ENCODE measurements around the gene ZKSCAN5. TPM values are rescaled to one million over a fixed set of nuclear protein-coding genes. Genes with fewer than 3 reads are reported as not detected.

ZKSCAN5 gene
- 13.6 and 17.5 TPM in 2 replicates for total RNA-seq
- polyA plus RNA-seq = 9.6 and 10.4 TPM in 2 replicates
- 7.8 and 8.0 TPM in 2 replicates for polyA plus RNA-seq (2012)
- polyA minus RNA-seq (ENCODE audit: low replicate concordance) = 5.1 and 15.3 TPM in 2 replicates

DNA sequence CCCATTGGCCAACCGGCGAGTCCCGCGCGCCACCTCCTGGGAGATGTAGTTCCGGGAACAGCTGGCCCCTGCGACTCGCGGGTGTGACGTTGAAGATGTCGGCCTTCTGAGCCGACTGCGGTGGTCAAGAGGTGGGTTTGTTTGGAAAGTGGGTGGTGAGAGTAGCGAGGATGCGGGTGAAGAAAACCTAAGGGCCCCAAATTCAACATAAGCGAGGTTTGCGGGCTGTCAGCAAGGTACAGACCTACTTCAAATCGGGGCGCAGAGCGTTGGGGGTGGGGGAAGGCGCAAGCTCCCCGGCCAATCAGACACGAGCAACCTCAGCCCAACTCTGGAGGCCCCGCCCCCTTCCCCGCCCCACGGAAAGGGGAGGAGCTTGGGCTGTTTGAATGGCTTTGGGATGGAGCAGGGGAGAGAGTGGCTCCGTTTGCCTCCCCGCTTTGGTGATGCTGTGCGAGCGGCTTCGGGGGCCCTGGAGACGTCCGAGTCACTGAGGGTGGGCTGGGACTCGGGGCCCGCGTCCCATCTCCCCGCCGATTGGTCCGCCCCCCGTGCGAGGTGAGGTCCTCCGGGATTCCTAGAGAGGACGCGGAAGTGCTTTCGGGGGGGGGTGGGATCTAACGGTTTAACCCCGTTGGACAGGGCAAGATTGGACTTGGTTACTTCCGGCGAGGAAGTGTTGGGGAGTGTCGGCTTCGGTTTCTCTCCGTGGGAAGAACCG lies at the start of gene ZKSCAN5:
Gene ZKSCAN5, plus strand, starts transcription at position 60 of the 721 bp plus-strand sequence. CDS start 1,383 bp downstream, outside the sequence.
- H3K4me2 ChIP-seq (ENCODE audit: extremely low read depth, insufficient read depth, low read length) = peak within 1 kb of the TSS; percentile 71
- peak within 1 kb of the TSS; percentile 92 for H2AFZ ChIP-seq (ENCODE audit: low read length)
- peaks cover 3% of the 10 kb centered on the region for H3K4me1 ChIP-seq (ENCODE audit: control insufficient read depth, extremely low read depth, insufficient read depth, low read length)
- no peaks in the 10 kb centered on the region for H3K27me3 ChIP-seq (ENCODE audit: control insufficient read depth, insufficient read depth, low read length)
- H3K9ac ChIP-seq (ENCODE audit: insufficient read depth, low read length) = peak within 1 kb of the TSS; percentile 79
- H3K9me3 ChIP-seq (ENCODE audit: control insufficient read depth, insufficient read depth, low read depth, low read length) = no peaks in the 10 kb centered on the region
- H3K79me2 ChIP-seq (ENCODE audit: control insufficient read depth, insufficient read depth, low read length) = peaks cover 39% of the 10 kb centered on the region
- peak within 1 kb of the TSS; percentile 89 for H3K27ac ChIP-seq (ENCODE audit: insufficient read depth, low read length)
- no peaks in the 10 kb centered on the region for H4K20me1 ChIP-seq (ENCODE audit: control insufficient read depth, extremely low read depth, insufficient read depth, low read length)
- peak within 1 kb of the TSS; percentile 63 to 97 (median 86) for H3K4me3 ChIP-seq (replicated peaks in 1 of 4; ENCODE audit: control extremely low read depth in 1 of 4, insufficient read depth in 1 of 4, low read depth in 3 of 4, low read length in 4 of 4)
- DNase-seq (ENCODE audit: low read depth in 2 of 2) = peak; percentile 97 to 98
- no peaks in the 10 kb centered on the region for H3K36me3 ChIP-seq (ENCODE audit: control insufficient read depth, insufficient read depth, low read length)
- no peak for TF ChIP-seq EZH2 (IDR thresholded peaks at IDR 0.05; ENCODE audit: low read length, missing control alignments)
- TF ChIP-seq, protein P1, sequence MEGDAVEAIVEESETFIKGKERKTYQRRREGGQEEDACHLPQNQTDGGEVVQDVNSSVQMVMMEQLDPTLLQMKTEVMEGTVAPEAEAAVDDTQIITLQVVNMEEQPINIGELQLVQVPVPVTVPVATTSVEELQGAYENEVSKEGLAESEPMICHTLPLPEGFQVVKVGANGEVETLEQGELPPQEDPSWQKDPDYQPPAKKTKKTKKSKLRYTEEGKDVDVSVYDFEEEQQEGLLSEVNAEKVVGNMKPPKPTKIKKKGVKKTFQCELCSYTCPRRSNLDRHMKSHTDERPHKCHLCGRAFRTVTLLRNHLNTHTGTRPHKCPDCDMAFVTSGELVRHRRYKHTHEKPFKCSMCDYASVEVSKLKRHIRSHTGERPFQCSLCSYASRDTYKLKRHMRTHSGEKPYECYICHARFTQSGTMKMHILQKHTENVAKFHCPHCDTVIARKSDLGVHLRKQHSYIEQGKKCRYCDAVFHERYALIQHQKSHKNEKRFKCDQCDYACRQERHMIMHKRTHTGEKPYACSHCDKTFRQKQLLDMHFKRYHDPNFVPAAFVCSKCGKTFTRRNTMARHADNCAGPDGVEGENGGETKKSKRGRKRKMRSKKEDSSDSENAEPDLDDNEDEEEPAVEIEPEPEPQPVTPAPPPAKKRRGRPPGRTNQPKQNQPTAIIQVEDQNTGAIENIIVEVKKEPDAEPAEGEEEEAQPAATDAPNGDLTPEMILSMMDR (conservative IDR thresholded peaks at IDR 0.05 in 1 of 2, IDR thresholded peaks at IDR 0.05 in 1 of 2; ENCODE audit: low read depth in 1 of 2, low read length in 2 of 2) = no peak

DNA sequence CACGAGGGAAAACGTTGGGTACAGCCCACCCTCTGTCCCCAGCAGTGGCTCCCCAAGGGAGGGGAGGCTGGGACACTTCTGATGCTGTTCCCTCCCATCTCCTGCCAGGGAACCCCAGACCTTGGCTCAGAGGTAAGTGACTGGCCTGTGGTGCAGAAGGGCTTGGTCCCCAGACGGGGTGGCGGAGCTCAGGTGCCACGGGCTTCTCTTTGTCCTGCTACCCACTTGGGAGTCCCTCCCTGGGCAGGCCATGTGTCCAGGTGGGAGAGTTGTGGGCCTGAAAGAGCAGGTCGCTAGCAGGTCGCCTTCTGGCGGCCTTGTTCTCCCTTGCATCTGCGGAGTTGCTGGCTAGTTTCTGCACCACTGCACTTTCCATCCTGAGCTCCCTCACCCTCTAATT lies 48.6 kb upstream of the ZKSCAN5 start:
- Histone ChIP-seq H4K20me1 (ENCODE audit: control insufficient read depth, extremely low read depth, insufficient read depth, low read length) (no peaks in the 10 kb centered on the region), H3K36me3 (ENCODE audit: control insufficient read depth, insufficient read depth, low read length) (peaks cover 31% of the 10 kb centered on the region), H3K27ac (ENCODE audit: insufficient read depth, low read length) (no peak overlapping the region)

DNA sequence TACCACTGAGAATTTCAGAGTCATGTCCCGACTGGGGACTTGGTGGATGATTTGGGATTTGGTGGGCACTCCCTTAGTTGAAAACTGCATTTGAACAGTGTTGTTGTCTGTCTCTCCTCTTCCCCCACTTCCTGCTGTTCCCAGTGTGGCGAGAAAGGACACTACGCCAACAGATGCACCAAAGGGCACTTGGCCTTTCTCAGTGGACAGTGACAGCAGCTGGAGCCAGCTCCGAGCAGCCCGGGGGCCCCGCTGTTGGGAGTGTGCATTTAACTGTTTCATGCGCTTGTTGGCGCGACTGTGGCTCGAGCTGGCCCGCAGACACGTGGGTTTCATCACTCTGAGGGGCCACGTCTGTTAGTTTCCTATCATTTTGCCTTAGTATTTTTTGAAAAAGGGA lies 48.2 kb upstream of the ZKSCAN5 start:
- Histone ChIP-seq H3K27me3 (ENCODE audit: control insufficient read depth, insufficient read depth, low read length) (no peaks in the 10 kb centered on the region), H3K9me3 (ENCODE audit: control insufficient read depth, insufficient read depth, low read depth, low read length) (no peaks in the 10 kb centered on the region), H3K4me2 (ENCODE audit: extremely low read depth, insufficient read depth, low read length) (no peak overlapping the region), H2AFZ (ENCODE audit: low read length) (no peak overlapping the region), H3K4me1 (ENCODE audit: control insufficient read depth, extremely low read depth, insufficient read depth, low read length) (no peaks in the 10 kb centered on the region), H3K36me3 (ENCODE audit: control insufficient read depth, insufficient read depth, low read length) (peaks cover 31% of the 10 kb centered on the region), H3K9ac (ENCODE audit: insufficient read depth, low read length) (no peak overlapping the region), H3K27ac (ENCODE audit: insufficient read depth, low read length) (no peak overlapping the region), H4K20me1 (ENCODE audit: control insufficient read depth, extremely low read depth, insufficient read depth, low read length) (no peaks in the 10 kb centered on the region), H3K79me2 (ENCODE audit: control insufficient read depth, insufficient read depth, low read length) (peaks cover 32% of the 10 kb centered on the region), H3K4me3 (replicated peaks in 1 of 4; ENCODE audit: control extremely low read depth in 1 of 4, insufficient read depth in 1 of 4, low read depth in 3 of 4, low read length in 4 of 4) (no peak overlapping the region)
- DNase-seq (ENCODE audit: low read depth in 2 of 2) = no peak
- TF ChIP-seq, protein P1 (conservative IDR thresholded peaks at IDR 0.05 in 1 of 2, IDR thresholded peaks at IDR 0.05 in 1 of 2; ENCODE audit: low read depth in 1 of 2, low read length in 2 of 2) = no peak
- no peak for TF ChIP-seq EZH2 (IDR thresholded peaks at IDR 0.05; ENCODE audit: low read length, missing control alignments)

More for the DNA sequence above, 48.6 kb upstream of the ZKSCAN5 start:
- peaks cover 28% of the 10 kb centered on the region for H3K79me2 ChIP-seq (ENCODE audit: control insufficient read depth, insufficient read depth, low read length)
- no peak overlapping the region for H3K9ac ChIP-seq (ENCODE audit: insufficient read depth, low read length)
- no peak overlapping the region for H3K4me2 ChIP-seq (ENCODE audit: extremely low read depth, insufficient read depth, low read length)
- no peaks in the 10 kb centered on the region for H3K27me3 ChIP-seq (ENCODE audit: control insufficient read depth, insufficient read depth, low read length)
- no peak for DNase-seq (ENCODE audit: low read depth in 2 of 2)
- H3K4me3 ChIP-seq (replicated peaks in 1 of 4; ENCODE audit: control extremely low read depth in 1 of 4, insufficient read depth in 1 of 4, low read depth in 3 of 4, low read length in 4 of 4) = no peak overlapping the region
- no peaks in the 10 kb centered on the region for H3K9me3 ChIP-seq (ENCODE audit: control insufficient read depth, insufficient read depth, low read depth, low read length)
- H3K4me1 ChIP-seq (ENCODE audit: control insufficient read depth, extremely low read depth, insufficient read depth, low read length) = no peaks in the 10 kb centered on the region
- TF ChIP-seq, protein P1 (conservative IDR thresholded peaks at IDR 0.05 in 1 of 2, IDR thresholded peaks at IDR 0.05 in 1 of 2; ENCODE audit: low read depth in 1 of 2, low read length in 2 of 2) = no peak
- no peak for TF ChIP-seq EZH2 (IDR thresholded peaks at IDR 0.05; ENCODE audit: low read length, missing control alignments)
- no peak overlapping the region for H2AFZ ChIP-seq (ENCODE audit: low read length)
